GM13976 (cell line): ENCODE results near the gene ELMO1.

ENCODE experiments used
- DNase-seq: peaks from one replicate; pipeline ENCODE4 v3.0.0; 2012; ENCODE audit warnings: low spot score
- in situ Hi-C: fragments of 300-500 bp; cut with MboI; formaldehyde crosslinking; loops from one replicate; pipeline ENCODE4 v1.12.0; 2022; ENCODE audit warnings: low sequenced_read_pairs, mixed read lengths, inconsistent platforms; ENCODE audit not compliant: unreplicated experiment
- TF ChIP-seq, protein P1 (sequence below): IDR thresholded peaks from 2 replicates; pipeline ENCODE4 v1.5.1; 2012; ENCODE audit warnings: borderline replicate concordance, mild to moderate bottlenecking; ENCODE audit not compliant: insufficient read depth; ENCODE audit errors: extremely low read depth, missing control alignments, control extremely low read depth

Gene ELMO1

DNA sequence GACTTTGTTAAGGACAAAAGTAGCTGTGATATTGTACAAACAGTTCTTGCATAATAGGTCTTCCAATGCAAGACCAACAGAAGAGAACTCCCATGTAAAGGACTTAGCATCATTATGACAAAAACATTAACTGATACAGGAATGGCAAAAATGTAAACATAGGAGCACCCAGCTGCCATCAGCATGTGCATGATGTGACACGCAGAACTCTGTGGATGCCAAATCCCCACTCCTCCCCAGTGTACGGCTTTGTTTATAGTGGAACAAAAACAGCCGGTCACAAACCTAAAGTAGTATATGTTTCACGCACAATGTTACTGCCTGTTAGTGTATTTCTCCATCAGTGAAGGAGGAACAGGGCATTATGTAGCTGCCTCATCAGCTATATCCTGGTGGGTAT is 408.3 kb downstream of the ELMO1 start:
- TF ChIP-seq, protein P1, sequence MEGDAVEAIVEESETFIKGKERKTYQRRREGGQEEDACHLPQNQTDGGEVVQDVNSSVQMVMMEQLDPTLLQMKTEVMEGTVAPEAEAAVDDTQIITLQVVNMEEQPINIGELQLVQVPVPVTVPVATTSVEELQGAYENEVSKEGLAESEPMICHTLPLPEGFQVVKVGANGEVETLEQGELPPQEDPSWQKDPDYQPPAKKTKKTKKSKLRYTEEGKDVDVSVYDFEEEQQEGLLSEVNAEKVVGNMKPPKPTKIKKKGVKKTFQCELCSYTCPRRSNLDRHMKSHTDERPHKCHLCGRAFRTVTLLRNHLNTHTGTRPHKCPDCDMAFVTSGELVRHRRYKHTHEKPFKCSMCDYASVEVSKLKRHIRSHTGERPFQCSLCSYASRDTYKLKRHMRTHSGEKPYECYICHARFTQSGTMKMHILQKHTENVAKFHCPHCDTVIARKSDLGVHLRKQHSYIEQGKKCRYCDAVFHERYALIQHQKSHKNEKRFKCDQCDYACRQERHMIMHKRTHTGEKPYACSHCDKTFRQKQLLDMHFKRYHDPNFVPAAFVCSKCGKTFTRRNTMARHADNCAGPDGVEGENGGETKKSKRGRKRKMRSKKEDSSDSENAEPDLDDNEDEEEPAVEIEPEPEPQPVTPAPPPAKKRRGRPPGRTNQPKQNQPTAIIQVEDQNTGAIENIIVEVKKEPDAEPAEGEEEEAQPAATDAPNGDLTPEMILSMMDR = no peak
- in situ Hi-C loops = no loop called here
- DNase-seq = no peak

DNA sequence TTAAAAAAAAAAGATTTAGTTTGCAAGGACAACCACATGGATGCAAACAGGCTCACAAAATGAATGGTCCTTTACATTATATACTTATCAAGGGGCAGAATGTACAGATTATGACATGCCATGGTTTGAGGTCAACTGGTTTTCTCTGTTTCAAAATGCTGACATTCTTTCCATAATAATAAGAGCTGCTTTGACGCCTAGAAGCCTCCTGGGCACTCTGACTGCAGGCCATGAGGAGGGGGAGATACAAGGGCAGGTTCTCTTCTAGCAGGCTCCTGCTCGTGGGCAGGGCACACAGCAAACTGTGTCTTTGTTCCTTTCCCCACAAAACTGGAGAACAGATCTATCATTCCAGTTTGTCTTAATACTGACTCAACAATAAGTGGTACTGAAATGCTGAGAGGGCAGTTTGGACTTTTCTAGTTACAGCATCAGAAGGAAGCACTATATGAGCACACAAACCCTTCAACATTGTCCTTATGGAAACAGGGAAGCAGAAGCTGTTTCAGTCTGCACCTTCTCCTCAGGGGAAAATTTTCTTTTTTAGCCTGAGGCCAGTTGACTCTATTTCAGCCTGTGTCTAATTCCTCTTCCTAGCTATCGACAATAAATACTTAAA is 409.4 kb downstream of the ELMO1 start:
- in situ Hi-C loops = no loop called here
- TF ChIP-seq, protein P1 = no peak

DNA sequence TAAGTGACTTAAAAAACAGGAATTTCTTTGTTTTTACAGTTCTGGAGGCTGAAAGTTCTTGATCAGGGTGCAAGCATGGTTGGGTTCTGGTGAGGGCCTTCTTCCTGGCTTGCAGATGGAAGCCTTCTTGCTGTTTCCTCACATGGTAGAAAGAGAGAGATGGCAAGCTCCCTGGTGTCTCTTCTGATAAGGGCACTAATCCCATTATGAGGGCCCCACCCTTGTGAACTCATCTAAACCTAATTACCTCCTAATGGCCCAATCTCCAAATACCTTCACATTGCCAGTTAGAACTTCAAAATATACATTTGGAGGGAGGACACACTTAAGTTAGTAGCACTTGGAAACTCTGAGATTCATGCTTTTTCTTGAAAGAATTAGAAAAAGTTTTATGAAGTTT is 410.0 kb downstream of the ELMO1 start:
- no peak for DNase-seq
- TF ChIP-seq, protein P1 = no peak
- in situ Hi-C loops = no loop called here

More for the DNA sequence above, 409.4 kb downstream of the ELMO1 start:
- no peak for DNase-seq

DNA sequence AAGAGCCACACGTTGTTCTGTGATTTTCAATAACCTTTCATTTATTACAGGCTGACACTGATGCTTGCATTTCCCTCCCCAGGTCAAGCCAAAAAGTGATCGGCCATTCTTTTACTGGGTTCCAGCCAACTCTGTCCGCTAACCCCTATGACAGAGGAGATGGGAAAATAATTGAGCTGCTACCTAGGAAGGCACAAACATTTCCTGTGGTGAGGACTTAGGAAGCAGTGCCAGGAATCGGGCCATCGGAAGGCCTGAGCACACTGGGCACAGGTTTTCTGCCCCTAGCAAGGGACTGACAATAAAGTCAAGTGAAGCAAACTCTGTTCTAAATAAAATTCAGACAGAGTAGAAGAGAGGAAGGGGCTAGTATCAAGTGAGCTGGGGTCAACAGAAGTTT is 411.4 kb downstream of the ELMO1 start:
- TF ChIP-seq, protein P1 = no peak
- in situ Hi-C loops = no loop called here
- no peak for DNase-seq

DNA sequence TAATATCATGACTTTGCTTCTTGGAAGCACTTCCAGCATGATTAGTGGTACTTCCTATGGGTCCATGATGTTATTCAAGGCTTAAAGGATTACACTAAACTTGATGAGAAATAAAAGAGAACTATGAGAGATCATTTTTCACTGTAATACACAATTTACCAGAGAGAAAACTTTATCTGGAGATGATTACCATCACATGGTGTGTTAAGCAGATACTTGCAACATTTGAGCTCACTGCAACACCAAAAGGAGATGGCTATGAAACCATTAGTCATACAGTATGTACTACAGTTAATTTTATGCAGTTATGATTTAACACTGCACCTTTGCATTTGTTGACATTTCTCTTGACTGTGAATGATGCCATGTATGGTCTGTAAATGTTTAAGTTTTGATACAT is 413.0 kb downstream of the ELMO1 start:
- no peak for DNase-seq
- TF ChIP-seq, protein P1 = no peak
- in situ Hi-C loops = no loop called here

DNA sequence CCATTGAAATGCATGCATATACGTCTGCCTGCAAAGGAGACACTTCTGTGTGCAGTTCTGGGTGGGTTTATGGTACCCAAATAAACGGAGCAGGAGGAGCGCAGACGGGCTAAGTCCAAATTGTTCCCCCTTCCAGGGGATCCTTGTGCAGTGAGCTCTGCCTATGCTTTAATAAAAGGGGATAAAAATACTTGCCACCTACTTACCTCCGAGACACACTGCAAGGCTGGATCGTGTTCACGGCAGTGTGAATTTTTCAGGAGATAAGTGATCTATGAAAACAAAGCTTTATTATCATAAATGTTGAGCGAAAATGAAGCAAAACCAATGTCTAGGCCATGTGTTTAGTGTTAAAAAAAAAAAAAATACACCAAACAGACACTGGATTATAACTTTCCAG is 415.5 kb downstream of the ELMO1 start:
- in situ Hi-C loops = no loop called here
- TF ChIP-seq, protein P1 = no peak

More for the DNA sequence above, 415.5 kb downstream of the ELMO1 start:
- DNase-seq = no peak
